Heart right ventricle (tissue), 16 donors: Measurements from ENCODE around the gene USP47. TPM values are rescaled to one million over a fixed set of nuclear protein-coding genes. Genes with fewer than 3 reads are reported as not detected.

Experiments
- ATAC-seq, 8 donors: fragments of 200-7000 bp; cut with Tn5 transposase; one replicate each; pipeline ENCODE4 v1.9.1; 2020; ENCODE audit warnings: mild to moderate bottlenecking in 8 of 8, moderate library complexity in 8 of 8, moderate number of reproducible peaks in 1 of 8
- DNase-seq, 2 donors: peaks; one replicate each; pipeline ENCODE4 v3.0.0-alpha.2; 2020
- H3K27ac ChIP-seq, 10 donors: fragments of 200-600 bp; sonication (generic) in 2 of 10; one replicate each; pipeline versions ENCODE4 v1.5.0 to v1.8.0; 2020 to 2022; ENCODE audit warnings: mild to moderate bottlenecking in 3 of 10
- H3K27me3 ChIP-seq, 7 donors: fragments of 200-600 bp; one replicate each; pipeline ENCODE4 v1.8.0; 2021 to 2022; ENCODE audit warnings: mild to moderate bottlenecking in 2 of 7
- H3K36me3 ChIP-seq, 9 donors: fragments of 200-600 bp; sonication (generic) in 1 of 9; one replicate each; pipeline versions ENCODE4 v1.5.0 to v1.8.0; 2020 to 2022; ENCODE audit warnings: mild to moderate bottlenecking in 2 of 9
- H3K4me1 ChIP-seq, 9 donors: fragments of 200-600 bp; sonication (generic) in 1 of 9; one replicate each; pipeline versions ENCODE4 v1.5.0 to v1.8.0; 2020 to 2022; ENCODE audit warnings: mild to moderate bottlenecking in 4 of 9
- H3K4me3 ChIP-seq, 10 donors: fragments of 200-600 bp; sonication (generic) in 2 of 10; one replicate each; pipeline versions ENCODE4 v1.5.0 to v1.8.0; 2020 to 2022; ENCODE audit warnings: mild to moderate bottlenecking in 7 of 10, moderate library complexity in 2 of 10
- H3K9me3 ChIP-seq, 11 donors: fragments of 200-600 bp in 10 of 11; sonication (generic) in 2 of 11; one replicate each; pipeline versions ENCODE4 v1.5.0 to v1.8.0; 2013 to 2022; ENCODE audit warnings: mild to moderate bottlenecking in 2 of 11, control low read depth in 1 of 11, moderate library complexity in 1 of 11
- CTCF ChIP-seq, 9 donors: fragments of 200-600 bp; sonication (generic) in 2 of 9; IDR thresholded peaks; one replicate each; pipeline versions ENCODE4 v1.5.0 to v1.8.0; 2021 to 2022; ENCODE audit warnings: antibody characterized with exemption in 9 of 9, mild to moderate bottlenecking in 5 of 9, moderate library complexity in 1 of 9
- WGBS, 2 donors: extraction: QIAGEN DNeasy Blood & Tissue Kit; methylation state at CpG; one replicate each; pipeline ENCODE4 v1.1.7; 2013; ENCODE audit warnings: inconsistent platforms in 1 of 2; 5-methylcytosine and 5-hydroxymethylcytosine counted together
- intact Hi-C, 10 donors: fragments of 100-400 bp; cut with DNase I; formaldehyde crosslinking; loops; one replicate each; pipeline versions ENCODE4 v1.11.1 to v1.14.2; 2022
- polyA plus RNA-seq, 2 donors: library from polyadenylated mRNA; stranded (reverse); fragments of 200-250 nt; gene quantifications; one replicate each; pipeline ENCODE4 v1.2.3, GENCODE V29; 2013
- total RNA-seq, 10 donors: library from RNA; stranded (reverse); fragmentation: NEBNext Ultra II Directional in 3 of 10; extraction: Animal tissue kit (Norgen Biotek cat#: 25700) in 3 of 10; gene quantifications; one replicate each; pipeline versions ENCODE4 v1.2.1 to v1.2.4, GENCODE V29; 2021 to 2023
- donor health status: Arrhythmogenic right ventricular cardiomyopathy.
- donor health status: ischemic (EF 13 %, LVEDD 7.1; RV severe dilation, severe dysfunction).
- donor health status: healthy with polysubstance abuse.
- donor health status: DM: no; HTN: yes; CAD: no.
- donor health status: DM: no; HTN: no; CAD: no.
- donor health status: ischemic (EF 25% LVEDD 6.9; RV normal size, moderate dysfunction).
- donor health status: ischemic (EF 25% LVEDD 5.7; RV mildly dilated, moderate dysfunction).
- donor health status: healthy.
- donor health status: DM: yes; HTN: yes; CAD: no.
- donor health status: Ischemic cardiomyopathy.
- donor health status: ischemic (EF 35%, LVEDD 5.7; RV mildly dilated, moderate dysfunction).
- donor health status: nonischemic (EF 11% LVEDD 7.7; RV severe dilation, severe dysfunction).
- donor health status: DM: yes; HTN: yes; CAD: no.
- donor health status: PGD.
- donor health status: ischemic (EF 29% LVEDD 5.4; RV normal size, mild dysfunction).
- donor health status: nonischemic (EF 23%, LVEDD 6.1; RV moderate dilation, normal function).

USP47 gene
- total and polyA plus RNA-seq, 12 donors = 30.5 to 56.4 (median 52.5) TPM

- Histone ChIP-seq H3K9me3 (no peaks in the 10 kb centered on the region), H3K36me3 (no peaks in the 10 kb centered on the region), H3K27ac (peak overlapping the region in 4 of 10 donors; percentile 93 to 99 (median 97)), H3K4me1 (peaks cover 0 to 83% (median 74%) of the 10 kb centered on the region in 9 donors), H3K4me3 (no peak overlapping the region), H3K27me3 (no peaks in the 10 kb centered on the region)
- DNase-seq (no peak), ATAC-seq (no peak)
- 35 to 40% methylated on average over 1 of the region's 1 CpG for WGBS, 2 donors
- TF ChIP-seq CTCF (IDR thresholded peaks at IDR 0.05) = no peak
- intact Hi-C loops = loop anchor here in 2 of 10 donors (5.0 kb wide), 1 partner anchor 48 kb away; no protein-coding TSS in a partner anchor
These were observed 3.8 kb downstream of the USP47 start for GRCh38 chr11:11845551-11845950.

GRCh38 chr11:11847082-11847481 lies 5.3 kb downstream of the USP47 start:
- 87 to 90% methylated on average over 2 of the region's 2 CpGs for WGBS, 2 donors
- ATAC-seq = no peak
- H3K36me3 ChIP-seq = no peaks in the 10 kb centered on the region
- no peak for TF ChIP-seq CTCF (IDR thresholded peaks at IDR 0.05)
- H3K27ac ChIP-seq = peak overlapping the region in 2 of 10 donors; percentile 15 to 16
- no peak overlapping the region for H3K4me3 ChIP-seq
- intact Hi-C loops = loop anchor here in 2 of 10 donors (5.0 kb wide), 1 partner anchor 50 kb away; no protein-coding TSS in a partner anchor
- H3K4me1 ChIP-seq = peaks cover 0 to 91% (median 86%) of the 10 kb centered on the region in 9 donors
- DNase-seq = no peak
- no peaks in the 10 kb centered on the region for H3K27me3 ChIP-seq
- no peaks in the 10 kb centered on the region for H3K9me3 ChIP-seq

GRCh38 chr11:11848891-11849746 lies 7.3 kb downstream of the USP47 start:
- peak; percentile 13 to 75 (median 64) for TF ChIP-seq CTCF (IDR thresholded peaks at IDR 0.05)
- H3K9me3 ChIP-seq = no peaks in the 10 kb centered on the region
- H3K36me3 ChIP-seq = no peaks in the 10 kb centered on the region
- no peak overlapping the region for H3K4me3 ChIP-seq
- peaks cover 0 to 100% (median 87%) of the 10 kb centered on the region in 9 donors for H3K4me1 ChIP-seq
- no peaks in the 10 kb centered on the region for H3K27me3 ChIP-seq
- 72 to 73% methylated on average over 7 of the region's 7 CpGs for WGBS, 2 donors
- ATAC-seq (peak; percentile 71 to 90 (median 80)), DNase-seq (peak; percentile 22 to 62)
- peak overlapping the region in 9 of 10 donors; percentile 18 to 65 (median 33) for H3K27ac ChIP-seq
- intact Hi-C loops = loop anchor here in 3 of 10 donors (2.0 to 5.0 kb wide), 2 partner anchors 50 to 52 kb away; no protein-coding TSS in a partner anchor

GRCh38 chr11:11850668-11851067 lies 8.9 kb downstream of the USP47 start:
- ATAC-seq = no peak
- intact Hi-C loops = no loop called here
- TF ChIP-seq CTCF (IDR thresholded peaks at IDR 0.05) = no peak
- Histone ChIP-seq H3K4me3 (no peak overlapping the region), H3K27me3 (no peaks in the 10 kb centered on the region), H3K4me1 (peaks cover 0 to 89% (median 77%) of the 10 kb centered on the region in 9 donors), H3K27ac (peak overlapping the region in 6 of 10 donors; percentile 8 to 64 (median 15)), H3K9me3 (no peaks in the 10 kb centered on the region), H3K36me3 (no peaks in the 10 kb centered on the region)
- WGBS, 2 donors = 68 to 80% methylated on average over 3 of the region's 3 CpGs
- DNase-seq = no peak
